ENCODE results near the gene FH.

FH gene

DNA sequence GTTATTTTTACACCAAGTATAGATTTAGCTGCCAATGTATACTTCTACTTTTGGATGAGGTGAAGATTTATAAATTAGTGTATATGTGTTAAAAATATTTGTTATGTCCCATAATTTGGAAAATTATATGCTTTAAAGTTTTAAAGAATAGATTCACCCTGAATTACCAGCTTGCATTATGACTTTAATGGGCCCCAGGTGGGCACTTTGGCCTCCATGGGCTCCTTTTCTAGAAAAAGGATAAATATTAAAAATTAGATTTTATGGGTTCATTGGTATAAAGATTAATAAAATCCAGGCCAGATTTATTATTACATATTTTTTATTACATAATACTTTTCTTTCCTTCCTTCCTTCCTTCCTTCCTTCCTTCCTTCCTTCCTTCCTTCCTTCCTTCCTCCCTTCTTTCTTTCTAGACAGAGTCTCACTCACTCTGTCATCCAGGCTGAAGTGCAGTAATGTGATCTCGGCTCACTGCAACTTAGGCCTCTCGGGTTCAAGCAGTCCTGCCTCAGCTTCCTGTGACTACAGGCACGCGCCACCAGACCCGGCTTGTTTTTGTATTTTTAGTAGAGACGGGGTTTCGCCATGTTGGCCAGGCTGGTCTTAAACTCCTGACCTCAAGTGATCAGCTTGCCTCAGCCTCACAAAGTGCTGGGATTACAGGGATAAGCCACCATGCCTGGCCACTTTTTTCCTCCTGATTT, 34.5 kb upstream of the FH start:
- TF ChIP-seq, protein P1, sequence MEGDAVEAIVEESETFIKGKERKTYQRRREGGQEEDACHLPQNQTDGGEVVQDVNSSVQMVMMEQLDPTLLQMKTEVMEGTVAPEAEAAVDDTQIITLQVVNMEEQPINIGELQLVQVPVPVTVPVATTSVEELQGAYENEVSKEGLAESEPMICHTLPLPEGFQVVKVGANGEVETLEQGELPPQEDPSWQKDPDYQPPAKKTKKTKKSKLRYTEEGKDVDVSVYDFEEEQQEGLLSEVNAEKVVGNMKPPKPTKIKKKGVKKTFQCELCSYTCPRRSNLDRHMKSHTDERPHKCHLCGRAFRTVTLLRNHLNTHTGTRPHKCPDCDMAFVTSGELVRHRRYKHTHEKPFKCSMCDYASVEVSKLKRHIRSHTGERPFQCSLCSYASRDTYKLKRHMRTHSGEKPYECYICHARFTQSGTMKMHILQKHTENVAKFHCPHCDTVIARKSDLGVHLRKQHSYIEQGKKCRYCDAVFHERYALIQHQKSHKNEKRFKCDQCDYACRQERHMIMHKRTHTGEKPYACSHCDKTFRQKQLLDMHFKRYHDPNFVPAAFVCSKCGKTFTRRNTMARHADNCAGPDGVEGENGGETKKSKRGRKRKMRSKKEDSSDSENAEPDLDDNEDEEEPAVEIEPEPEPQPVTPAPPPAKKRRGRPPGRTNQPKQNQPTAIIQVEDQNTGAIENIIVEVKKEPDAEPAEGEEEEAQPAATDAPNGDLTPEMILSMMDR (IDR thresholded peaks at IDR 0.05; ENCODE audit: control extremely low read depth, extremely low read depth, low read depth, missing control alignments): no peak
- DNase-seq (ENCODE audit: extremely low spot score): no peak
- ChIA-PET POLR2A (no interaction called here), CTCF (interaction anchor here (2.3 kb wide), 1 partner anchor 10 kb away, joined by 10 read pairs; no protein-coding TSS in a partner anchor)

DNA sequence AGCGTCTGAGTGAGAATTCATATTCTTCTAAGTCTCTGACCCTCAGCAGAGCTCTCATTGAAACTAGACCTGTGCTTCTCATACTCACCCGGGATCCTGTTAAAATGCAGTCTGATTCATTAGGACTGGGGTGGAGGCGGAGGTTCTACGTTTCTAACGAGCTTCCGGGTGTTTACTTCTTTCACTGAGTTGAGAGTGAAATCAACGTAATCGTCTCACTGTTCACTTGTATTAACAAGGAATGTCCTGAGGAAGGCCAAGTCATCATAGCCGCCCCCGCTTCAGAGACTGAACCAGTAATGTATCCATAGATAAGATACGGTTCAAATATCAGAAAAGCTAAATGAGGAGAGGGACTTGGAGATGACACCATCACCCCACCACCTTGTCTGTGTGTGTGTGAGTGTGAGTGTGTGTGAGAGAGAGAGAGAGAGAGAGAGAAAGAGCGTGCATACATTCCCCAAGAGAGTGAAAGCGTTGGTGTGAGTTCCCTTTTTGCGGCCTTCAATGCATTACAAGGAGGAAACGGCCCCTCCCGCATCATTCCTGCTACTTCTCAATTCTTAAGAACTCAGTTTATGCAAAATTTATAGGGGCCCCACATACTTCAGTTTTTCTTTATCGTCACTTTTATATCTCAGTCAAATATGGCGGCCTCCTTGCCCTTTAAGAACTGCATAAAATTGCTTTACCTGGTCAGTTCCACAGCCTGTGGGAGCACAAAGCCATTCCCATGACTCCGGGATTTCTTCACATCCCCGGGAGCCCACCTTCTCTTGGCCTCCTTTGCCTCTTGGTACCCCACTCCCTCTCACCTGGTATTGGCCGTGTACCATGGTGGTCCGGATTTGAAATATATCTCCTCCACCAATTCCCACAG, 32.4 kb upstream of the FH start:
- CTCF ChIA-PET: interaction anchor here (1.0 to 2.7 kb wide), 6 partner anchors 10 to 113 kb away, joined by 3 to 14 read pairs (median 5); no protein-coding TSS in a partner anchor
- peak; percentile 51 for DNase-seq (ENCODE audit: extremely low spot score)
- POLR2A ChIA-PET: no interaction called here
- TF ChIP-seq, protein P1 (IDR thresholded peaks at IDR 0.05; ENCODE audit: control extremely low read depth, extremely low read depth, low read depth, missing control alignments): no peak

DNA sequence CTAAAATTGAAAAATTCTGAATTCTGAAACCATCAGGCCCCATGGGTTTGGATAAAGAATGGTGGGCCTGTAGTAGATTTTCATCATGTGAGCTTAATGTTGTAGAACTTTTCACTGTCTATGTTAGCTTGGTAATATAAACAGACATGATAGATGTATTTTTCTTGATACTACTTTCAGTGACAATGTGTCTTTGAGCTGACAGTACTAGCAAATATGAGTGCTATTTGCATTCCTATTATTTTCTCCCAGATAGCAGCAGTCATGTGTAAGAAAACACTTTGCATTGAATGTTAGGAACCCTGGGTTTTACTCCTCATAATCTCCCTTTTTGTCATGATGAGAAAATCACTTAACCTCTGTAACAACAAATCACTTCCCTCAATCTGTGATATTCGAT, 30.8 kb upstream of the FH start:
- TF ChIP-seq, protein P1 (IDR thresholded peaks at IDR 0.05; ENCODE audit: control extremely low read depth, extremely low read depth, low read depth, missing control alignments): no peak
- POLR2A ChIA-PET: no interaction called here
- DNase-seq (ENCODE audit: extremely low spot score): no peak
- CTCF ChIA-PET: interaction anchor here (1.4 to 2.7 kb wide), 5 partner anchors 9 to 61 kb away, joined by 3 to 14 read pairs (median 6); no protein-coding TSS in a partner anchor

DNA sequence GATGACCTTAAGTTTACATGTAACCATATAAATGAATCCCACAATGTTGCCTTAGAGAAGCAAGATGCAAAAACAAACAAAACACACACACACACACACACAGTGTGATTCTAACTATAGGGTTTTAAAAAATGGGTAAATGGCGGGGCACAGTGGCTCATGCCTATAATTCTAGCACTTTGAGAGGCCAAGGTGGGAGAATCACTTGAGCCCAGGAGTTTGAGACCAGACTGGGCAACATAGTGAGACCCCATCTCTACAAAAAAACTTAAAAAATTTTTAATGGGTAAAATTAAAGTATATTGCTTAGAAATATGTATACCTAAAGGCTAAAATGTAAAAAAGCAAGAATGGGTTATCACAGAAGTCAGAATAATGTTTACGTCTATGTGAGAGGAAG, 28.5 kb upstream of the FH start:
- CTCF ChIA-PET: no interaction called here
- POLR2A ChIA-PET: no interaction called here
- TF ChIP-seq, protein P1 (IDR thresholded peaks at IDR 0.05; ENCODE audit: control extremely low read depth, extremely low read depth, low read depth, missing control alignments): no peak
- no peak for DNase-seq (ENCODE audit: extremely low spot score)

DNA sequence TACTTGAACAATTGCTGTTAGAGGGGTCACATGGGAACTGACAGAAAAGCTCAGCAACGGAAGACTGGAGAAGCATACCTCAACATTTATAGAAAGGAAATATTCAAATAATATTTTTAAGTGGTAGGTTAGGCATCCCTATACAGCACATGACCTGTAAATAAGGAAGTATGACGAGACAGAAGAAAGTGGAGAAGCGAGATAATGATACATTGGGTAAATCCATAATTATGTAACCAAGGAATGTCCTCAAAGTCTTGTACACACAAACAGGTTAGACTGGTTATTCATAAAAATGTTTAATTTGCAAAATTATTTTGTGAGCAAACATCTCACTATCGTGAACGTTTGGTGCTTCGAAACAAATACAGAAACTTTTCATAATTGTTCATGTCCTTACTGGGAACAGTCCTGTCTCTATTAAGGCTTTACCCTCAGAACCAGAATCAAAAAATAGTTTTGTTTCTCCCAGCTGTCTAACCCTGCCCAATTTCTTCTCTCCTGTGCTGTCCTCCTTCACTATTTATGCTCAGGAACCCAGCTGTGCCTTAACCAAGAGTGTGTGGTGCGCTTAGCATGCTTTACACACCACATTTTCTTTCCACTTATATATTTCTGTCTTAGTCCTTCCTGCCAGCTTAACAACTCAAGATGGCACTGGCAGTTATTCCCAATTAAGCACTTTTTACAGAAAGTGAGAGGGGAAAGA, 22.8 kb upstream of the FH start:
- POLR2A ChIA-PET: no interaction called here
- no peak for DNase-seq (ENCODE audit: extremely low spot score)
- TF ChIP-seq, protein P1 (IDR thresholded peaks at IDR 0.05; ENCODE audit: control extremely low read depth, extremely low read depth, low read depth, missing control alignments): no peak
- CTCF ChIA-PET: interaction anchor here (0.7 to 2.4 kb wide), 4 partner anchors 10 to 68 kb away, joined by 3 to 9 read pairs (median 4); partner anchors contain the start of gene KMO

DNA sequence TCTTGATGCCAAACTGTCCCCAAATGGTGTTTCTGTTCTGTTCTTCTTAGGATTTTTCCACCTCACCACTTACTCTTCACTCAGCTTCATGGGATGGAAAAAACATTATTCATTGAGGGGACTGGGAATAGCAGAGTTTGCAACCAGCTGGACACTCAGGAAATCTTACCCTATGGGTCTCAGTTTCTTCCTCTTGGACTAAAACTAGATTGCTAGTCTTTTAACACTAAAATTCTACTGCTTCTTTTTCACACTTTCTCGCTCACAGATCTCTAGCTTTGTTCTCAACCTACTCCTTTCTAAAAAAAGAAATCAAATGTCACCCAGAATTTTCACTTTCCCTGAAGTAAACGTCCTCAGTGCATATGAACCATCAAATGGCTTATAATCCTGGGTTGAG, 17.4 kb upstream of the FH start:
- DNase-seq (ENCODE audit: extremely low spot score): no peak
- ChIA-PET CTCF (interaction anchor here (0.9 to 2.8 kb wide), 10 partner anchors 10 to 461 kb away, joined by 3 to 13 read pairs (median 4); no protein-coding TSS in a partner anchor), POLR2A (no interaction called here)
- TF ChIP-seq, protein P1 (IDR thresholded peaks at IDR 0.05; ENCODE audit: control extremely low read depth, extremely low read depth, low read depth, missing control alignments): no peak
